ENCODE results near the gene NEK10. TPM values are rescaled to one million over a fixed set of nuclear protein-coding genes. Genes with fewer than 3 reads are reported as not detected.

Gene NEK10
- total RNA-seq, 1 experiment from 2014 or later = 1.7 TPM

DNA sequence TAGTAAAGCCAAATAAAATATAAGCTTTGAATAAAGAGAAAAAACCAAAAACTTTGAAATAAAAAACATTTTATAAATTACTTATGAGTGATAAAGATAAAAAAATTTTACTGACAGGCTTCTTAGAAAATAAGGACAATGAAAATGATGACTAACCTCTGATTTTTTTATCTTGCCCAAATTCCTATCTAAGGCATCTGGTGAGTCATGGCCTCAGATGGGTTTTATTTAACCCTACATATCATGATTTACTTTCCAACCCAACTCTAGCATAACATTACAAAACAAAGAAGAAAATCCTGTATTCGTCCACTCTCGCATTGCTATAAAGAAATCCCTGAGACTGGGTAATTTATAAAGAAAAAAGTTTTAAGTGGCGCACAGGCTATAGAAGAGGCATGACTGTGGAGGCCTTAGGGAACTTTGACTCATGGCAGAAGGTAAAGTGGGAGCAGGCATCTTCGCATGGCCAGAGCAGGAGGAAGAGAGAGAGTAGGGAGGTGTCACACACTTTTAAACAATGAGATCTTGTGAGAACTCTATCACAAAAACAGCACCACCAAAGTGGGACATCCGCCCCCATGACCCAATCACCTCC, 152.1 kb downstream of the NEK10 start:
- POLR2A ChIA-PET (ENCODE audit: unreplicated experiment) = no interaction called here
- 0 out of 2 replicates have a peak, but pooled peaks have one; percentile 13 for ATAC-seq
- Histone ChIP-seq H3K79me2 (ENCODE audit: low read length) (no peaks in the 10 kb centered on the region), H2AFZ (ENCODE audit: low read length) (no peak overlapping the region), H3K4me2 (ENCODE audit: low read length) (no peak overlapping the region), H3K27me3 (ENCODE audit: low read length) (no peaks in the 10 kb centered on the region), H3K27ac (ENCODE audit: low read length) (no peak overlapping the region), H4K20me1 (ENCODE audit: low read length) (no peaks in the 10 kb centered on the region), H3K9me2 (replicated peaks; ENCODE audit: low read length) (no peaks in the 10 kb centered on the region), H3K9ac (ENCODE audit: low read length) (no peak overlapping the region), H3K36me3 (ENCODE audit: low read depth, low read length) (no peaks in the 10 kb centered on the region), H3K4me3 (ENCODE audit: low read length) (no peak overlapping the region), H3K9me3 (ENCODE audit: low read length) (no peaks in the 10 kb centered on the region), H3K4me1 (ENCODE audit: insufficient read depth, low read length) (peaks cover 18% of the 10 kb centered on the region), H3F3A (ENCODE audit: low read length, unreplicated experiment) (no peaks in the 10 kb centered on the region)
- BruUV-seq (replicated peaks) = no TSS peak
- CTCF ChIA-PET = no interaction called here
- TF ChIP-seq, protein P1, sequence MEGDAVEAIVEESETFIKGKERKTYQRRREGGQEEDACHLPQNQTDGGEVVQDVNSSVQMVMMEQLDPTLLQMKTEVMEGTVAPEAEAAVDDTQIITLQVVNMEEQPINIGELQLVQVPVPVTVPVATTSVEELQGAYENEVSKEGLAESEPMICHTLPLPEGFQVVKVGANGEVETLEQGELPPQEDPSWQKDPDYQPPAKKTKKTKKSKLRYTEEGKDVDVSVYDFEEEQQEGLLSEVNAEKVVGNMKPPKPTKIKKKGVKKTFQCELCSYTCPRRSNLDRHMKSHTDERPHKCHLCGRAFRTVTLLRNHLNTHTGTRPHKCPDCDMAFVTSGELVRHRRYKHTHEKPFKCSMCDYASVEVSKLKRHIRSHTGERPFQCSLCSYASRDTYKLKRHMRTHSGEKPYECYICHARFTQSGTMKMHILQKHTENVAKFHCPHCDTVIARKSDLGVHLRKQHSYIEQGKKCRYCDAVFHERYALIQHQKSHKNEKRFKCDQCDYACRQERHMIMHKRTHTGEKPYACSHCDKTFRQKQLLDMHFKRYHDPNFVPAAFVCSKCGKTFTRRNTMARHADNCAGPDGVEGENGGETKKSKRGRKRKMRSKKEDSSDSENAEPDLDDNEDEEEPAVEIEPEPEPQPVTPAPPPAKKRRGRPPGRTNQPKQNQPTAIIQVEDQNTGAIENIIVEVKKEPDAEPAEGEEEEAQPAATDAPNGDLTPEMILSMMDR (conservative IDR thresholded peaks at IDR 0.05; ENCODE audit: low read depth, low read length) = no peak
- TF ChIP-seq EZH2phosphoT487 (IDR thresholded peaks at IDR 0.05; ENCODE audit: borderline replicate concordance, low read length) (no peak), EZH2 (IDR thresholded peaks at IDR 0.05; ENCODE audit: low read length, unreplicated experiment) (no peak)
- intact Hi-C loops (cut with micrococcal nuclease) = no loop called here
- peak; percentile 70 for DNase-seq

DNA sequence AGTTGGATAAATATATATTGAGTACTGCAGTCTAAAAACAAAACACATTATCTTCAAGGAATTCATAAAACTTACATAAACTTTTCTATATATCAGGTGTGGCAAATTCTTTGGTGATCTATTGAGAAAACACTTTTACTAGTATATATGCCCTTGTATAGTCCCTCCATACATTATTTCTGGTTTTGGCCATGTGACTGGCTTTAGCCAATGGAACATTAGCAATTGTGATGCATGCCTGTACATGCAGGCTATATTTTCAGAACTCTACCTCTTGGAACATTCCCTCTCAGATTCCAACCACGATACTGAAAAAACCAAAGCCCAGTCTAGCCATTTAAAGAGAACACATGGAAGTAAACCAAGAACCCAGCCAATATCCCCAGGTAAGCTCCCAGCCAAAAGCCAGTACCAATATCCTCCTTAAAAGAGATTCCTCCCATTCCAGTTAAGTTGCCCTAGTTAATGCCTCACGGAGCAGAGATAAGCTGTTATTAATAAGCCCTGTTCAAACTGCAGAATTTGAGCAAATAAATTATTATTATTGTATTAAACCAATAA, 152.8 kb downstream of the NEK10 start:
- TF ChIP-seq, protein P1 (conservative IDR thresholded peaks at IDR 0.05; ENCODE audit: low read depth, low read length) = no peak
- no peak for TF ChIP-seq EZH2 (IDR thresholded peaks at IDR 0.05; ENCODE audit: low read length, unreplicated experiment)
- H3K27me3 ChIP-seq (ENCODE audit: low read length) = no peaks in the 10 kb centered on the region
- no peaks in the 10 kb centered on the region for H3K9me2 ChIP-seq (replicated peaks; ENCODE audit: low read length)
- DNase-seq (no peak), ATAC-seq (no peak)
- ChIA-PET CTCF (no interaction called here), POLR2A (ENCODE audit: unreplicated experiment) (interaction anchor here (0.7 kb wide), 1 partner anchor 50 kb away, joined by 3 read pairs; no protein-coding TSS in a partner anchor)
- no peaks in the 10 kb centered on the region for H3K36me3 ChIP-seq (ENCODE audit: low read depth, low read length)
- H3K9ac ChIP-seq (ENCODE audit: low read length) = no peak overlapping the region
- H3K4me1 ChIP-seq (ENCODE audit: insufficient read depth, low read length) = peaks cover 18% of the 10 kb centered on the region
- H3K4me2 ChIP-seq (ENCODE audit: low read length) = no peak overlapping the region
- no peaks in the 10 kb centered on the region for H4K20me1 ChIP-seq (ENCODE audit: low read length)
- intact Hi-C loops (cut with micrococcal nuclease) = no loop called here
- BruUV-seq (replicated peaks) = no TSS peak
- no peaks in the 10 kb centered on the region for H3K9me3 ChIP-seq (ENCODE audit: low read length)
- H2AFZ ChIP-seq (ENCODE audit: low read length) = no peak overlapping the region
- H3F3A ChIP-seq (ENCODE audit: low read length, unreplicated experiment) = no peaks in the 10 kb centered on the region
- H3K4me3 ChIP-seq (ENCODE audit: low read length) = no peak overlapping the region
- H3K27ac ChIP-seq (ENCODE audit: low read length) = no peak overlapping the region
- H3K79me2 ChIP-seq (ENCODE audit: low read length) = no peaks in the 10 kb centered on the region

DNA sequence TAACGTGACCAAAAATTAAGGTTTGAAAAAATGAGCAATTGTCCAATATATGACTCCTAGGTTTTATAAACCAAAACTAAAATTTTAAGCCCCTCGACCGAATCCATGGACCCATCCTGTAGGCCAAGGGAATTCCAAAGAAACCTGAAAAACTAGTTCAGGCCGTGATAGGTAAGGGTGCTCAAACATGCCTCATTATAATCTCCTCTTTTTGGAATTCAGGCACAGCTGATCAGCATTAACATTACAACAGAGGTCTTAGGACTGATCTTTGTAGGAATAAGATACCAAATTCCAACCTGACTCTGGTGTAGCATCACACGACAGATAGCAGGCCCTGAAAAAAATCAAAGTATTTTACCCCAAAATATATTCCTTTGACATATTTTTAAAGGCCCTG, 155.7 kb downstream of the NEK10 start:
- Histone ChIP-seq H3K79me2 (ENCODE audit: low read length) (no peaks in the 10 kb centered on the region), H4K20me1 (ENCODE audit: low read length) (no peaks in the 10 kb centered on the region), H3K4me3 (ENCODE audit: low read length) (no peak overlapping the region), H3K9me2 (replicated peaks; ENCODE audit: low read length) (no peaks in the 10 kb centered on the region), H3F3A (ENCODE audit: low read length, unreplicated experiment) (no peaks in the 10 kb centered on the region), H3K27me3 (ENCODE audit: low read length) (no peaks in the 10 kb centered on the region; the same call in 1 of the 2 replicates), H3K9ac (ENCODE audit: low read length) (no peak overlapping the region), H3K4me1 (ENCODE audit: insufficient read depth, low read length) (peaks cover 5% of the 10 kb centered on the region), H3K9me3 (ENCODE audit: low read length) (no peaks in the 10 kb centered on the region), H3K27ac (ENCODE audit: low read length) (no peak overlapping the region), H2AFZ (ENCODE audit: low read length) (no peak overlapping the region), H3K36me3 (ENCODE audit: low read depth, low read length) (no peaks in the 10 kb centered on the region), H3K4me2 (ENCODE audit: low read length) (no peak overlapping the region)
- ATAC-seq (no peak), DNase-seq (peak; percentile 26)
- CTCF ChIA-PET = no interaction called here
- no peak for TF ChIP-seq EZH2phosphoT487 (IDR thresholded peaks at IDR 0.05; ENCODE audit: borderline replicate concordance, low read length)
- intact Hi-C loops (cut with micrococcal nuclease) = no loop called here
- POLR2A ChIA-PET (ENCODE audit: unreplicated experiment) = no interaction called here
- no TSS peak for BruUV-seq (replicated peaks)

All from PC-3 (cell line).